K562 (cell line): ENCODE data around the gene PRRX1. TPM values are rescaled to one million over a fixed set of nuclear protein-coding genes. Genes with fewer than 3 reads are reported as not detected.

ENCODE experiments used
- ATAC-seq: fragments of 200-7000 bp; cut with Tn5 transposase; 3 replicates; pipeline ENCODE4 v1.9.1; 2020; ENCODE audit warnings: moderate library complexity
- BruUV-seq: library from RNA; stranded (reverse); fragments of 400-500 nt; replicated peaks from 2 replicates; lab custom pipeline; 2021; lab: Mats Ljungman, UMichigan
- CTCF ChIA-PET: fragments of 300-600 bp; formaldehyde crosslinking; extraction: SDS; loops from one replicate; lab custom pipeline; 2021; ENCODE audit warnings: low intra/inter-chr PET ratio; lab: Yijun Ruan, JAX
- POLR2A ChIA-PET: fragments of 300-600, 350-650 bp; sonication (Branson Sonifier 250); formaldehyde crosslinking; extraction: SDS; loops from one replicate; lab custom pipeline; 2021; ENCODE audit warnings: antibody characterized with exemption, inconsistent platforms; lab: Yijun Ruan, JAX
- DNase-seq, 4 experiments: peaks; one replicate each; pipeline versions ENCODE4 v3.0.0 to v3.0.0-alpha.2; 2011 to 2018; ENCODE audit warnings: low spot score in 3 of 4, mixed read lengths in 3 of 4; ENCODE audit errors: extremely low read depth in 1 of 4
- FAIRE-seq: peaks from 2 replicates; lab custom pipeline; 2011; peaks lifted over from hg19 to GRCh38; lab: Jason Lieb, UNC
- H2AFZ ChIP-seq: 2 replicates; pipeline ENCODE4 v1.6.0; 2011; ENCODE audit warnings: low read depth, low read length, control low read depth, inconsistent platforms
- H3K27ac ChIP-seq: fragments of 200-600 bp; 3 replicates; pipeline ENCODE4 v1.8.0; 2011; ENCODE audit warnings: low read depth, mild to moderate bottlenecking, control low read depth, inconsistent platforms, low read length, moderate library complexity, mixed read lengths; ENCODE audit errors: extremely low read depth
- H3K27me3 ChIP-seq, 2 experiments: fragments of 300-600 bp in 1 of 2; 2 replicates in 1 of 2; 3 replicates in 1 of 2; pipeline versions ENCODE4 v1.6.0 to v1.8.0; 2011; ENCODE audit warnings: inconsistent platforms in 2 of 2, low read length in 2 of 2, mild to moderate bottlenecking in 1 of 2, mixed read lengths in 1 of 2, moderate library complexity in 1 of 2; ENCODE audit not compliant: control insufficient read depth in 2 of 2, insufficient read depth in 2 of 2
- H3K36me3 ChIP-seq: fragments of 300-600 bp; 3 replicates; pipeline ENCODE4 v1.8.0; 2011; ENCODE audit warnings: mild to moderate bottlenecking, low read length, inconsistent platforms; ENCODE audit not compliant: control insufficient read depth, insufficient read depth
- H3K4me1 ChIP-seq, 2 experiments: fragments of 200-600 bp in 1 of 2; replicated peaks in 1 of 2; 2 replicates in 1 of 2; 3 replicates in 1 of 2; pipeline versions ENCODE4 v1.5.1 to v1.8.0; 2011; ENCODE audit warnings: inconsistent platforms in 2 of 2, low read length in 2 of 2, mild to moderate bottlenecking in 1 of 2, mixed read lengths in 1 of 2, moderate library complexity in 1 of 2; ENCODE audit not compliant: control insufficient read depth in 2 of 2, insufficient read depth in 2 of 2
- H3K4me2 ChIP-seq: 2 replicates; pipeline ENCODE4 v1.6.1; 2011; ENCODE audit warnings: low read length, control low read depth, inconsistent platforms, mixed read lengths; ENCODE audit not compliant: insufficient read depth
- H3K4me3 ChIP-seq: fragments of 200-600 bp; sonication (generic), shearing (Covaris generic); 2 replicates; pipeline ENCODE4 v1.5.1; 2016; ENCODE audit warnings: control low read depth, inconsistent platforms
- H3K79me2 ChIP-seq: fragments of 200-600 bp; 3 replicates; pipeline ENCODE4 v1.8.0; 2011; ENCODE audit warnings: low read length, inconsistent platforms; ENCODE audit not compliant: control insufficient read depth, insufficient read depth
- H3K9ac ChIP-seq, 2 experiments: 2 replicates each; pipeline versions ENCODE4 v1.6.0 to v1.6.1; 2011; ENCODE audit warnings: low read depth in 2 of 2, low read length in 2 of 2, control low read depth in 1 of 2, inconsistent platforms in 1 of 2, mild to moderate bottlenecking in 1 of 2, mixed read lengths in 1 of 2; ENCODE audit not compliant: insufficient read depth in 1 of 2
- H3K9me1 ChIP-seq: one replicate; pipeline ENCODE4 v1.6.0; 2011; ENCODE audit warnings: inconsistent platforms, mild to moderate bottlenecking, low read length, moderate library complexity; ENCODE audit not compliant: control insufficient read depth, insufficient read depth
- H3K9me3 ChIP-seq: replicated peaks from 2 replicates; pipeline ENCODE4 v1.5.1; 2011; ENCODE audit warnings: low read depth, low read length, inconsistent platforms; ENCODE audit not compliant: control insufficient read depth, insufficient read depth
- H4K20me1 ChIP-seq: replicated peaks from 2 replicates; pipeline ENCODE4 v1.6.1; 2011; ENCODE audit warnings: low read length, inconsistent platforms, mixed read lengths; ENCODE audit not compliant: control insufficient read depth, insufficient read depth
- COPS2 ChIP-seq: fragments of 450-650 bp; conservative IDR thresholded peaks from 2 replicates; pipeline ENCODE4 v1.6.1; 2016; ENCODE audit warnings: mild to moderate bottlenecking, moderate library complexity
- DMBX1 ChIP-seq: fragments of 250-450 bp; sonication (Bioruptor Pico); IDR thresholded peaks from 2 replicates; pipeline ENCODE4 v1.8.0; 2022; ENCODE audit warnings: inconsistent platforms, mild to moderate bottlenecking, moderate library complexity, borderline replicate concordance
- FOXK2 ChIP-seq, 2 experiments: fragments of 450-650 bp; IDR thresholded peaks in 1 of 2; conservative IDR thresholded peaks in 1 of 2; 2 replicates each; pipeline ENCODE4 v1.6.1; 2016; ENCODE audit warnings: low read depth in 2 of 2, mild to moderate bottlenecking in 1 of 2
- HMGN3 ChIP-seq: IDR thresholded peaks from 2 replicates; pipeline ENCODE4 v1.6.1; 2011; ENCODE audit warnings: borderline replicate concordance, low read depth, mild to moderate bottlenecking, mixed read lengths, low read length; ENCODE audit not compliant: insufficient read length; ENCODE audit errors: extremely low read depth
- HSF4 ChIP-seq: fragments of 250-450 bp; sonication (Bioruptor Pico); IDR thresholded peaks from 2 replicates; pipeline ENCODE4 v2.1.2; 2022; ENCODE audit warnings: mild to moderate bottlenecking, moderate library complexity, borderline replicate concordance
- OTX1 ChIP-seq: fragments of 450-650 bp; formaldehyde crosslinking; IDR thresholded peaks from 2 replicates; pipeline ENCODE4 v1.4.0; 2022; ENCODE audit warnings: mild to moderate bottlenecking
- PHB ChIP-seq: fragments of 250-450 bp; sonication (Bioruptor Pico); IDR thresholded peaks from 2 replicates; pipeline ENCODE4 v1.5.0; 2021
- SMARCA5 ChIP-seq: fragments of 450-650 bp; IDR thresholded peaks from 2 replicates; pipeline ENCODE4 v1.6.1; 2016
- SP2 ChIP-seq: IDR thresholded peaks from 2 replicates; pipeline ENCODE4 v1.6.1; 2011; ENCODE audit warnings: mild to moderate bottlenecking, low read depth, low read length, moderate library complexity; ENCODE audit not compliant: poor library complexity, severe bottlenecking; ENCODE audit errors: extremely low read depth
- TRIM28 ChIP-seq: fragments of 450-650 bp; IDR thresholded peaks from 2 replicates; pipeline ENCODE4 v1.6.1; 2017
- ZKSCAN1 ChIP-seq: fragments of 150-350 bp; IDR thresholded peaks from 2 replicates; pipeline ENCODE4 v1.6.1; 2016; ENCODE audit warnings: low read depth, low read length
- in situ Hi-C: fragments of 300-500 bp; cut with MboI; formaldehyde crosslinking; loops from 4 replicates; pipeline ENCODE4 v1.15.0; 2018; ENCODE audit warnings: inconsistent platforms, mixed read lengths
- intact Hi-C: fragments of 100-400 bp; cut with micrococcal nuclease; formaldehyde crosslinking; loops from 2 replicates; pipeline ENCODE4 v1.14.2; 2022
- polyA plus RNA-seq, 8 experiments: library from polyadenylated mRNA; depleted of rRNA in 4 of 8; stranded (reverse) in 5 of 8; unstranded in 3 of 8; fragments of >200 nt; fragmentation: Nextera tagmentation in 2 of 8; fragmentation: Illumina TruSeq in 1 of 8; extraction: Ambion mirVana in 2 of 8; extraction: Trizol in 1 of 8; gene quantifications; 2 replicates each; pipeline versions ENCODE4 v1.2.1 to v1.2.3, GENCODE V29; 2011 to 2014; ENCODE audit warnings: inconsistent platforms in 1 of 8, missing spikeins in 1 of 8
- total RNA-seq, 7 experiments: library from RNA; depleted of rRNA in 6 of 7; stranded (reverse); fragments of >200 nt in 6 of 7; fragmentation: Illumina TruSeq in 2 of 7; extraction: Trizol in 2 of 7; gene quantifications; 2 replicates each; pipeline versions ENCODE4 v1.2.1 to v1.2.3, GENCODE V29; 2011 to 2021; ENCODE audit warnings: low replicate concordance in 1 of 7
- TF ChIP-seq, protein P1 (sequence below): fragments of 250-450 bp; sonication (Bioruptor Pico); IDR thresholded peaks from 2 replicates; pipeline ENCODE4 v1.4.0; 2020; ENCODE audit warnings: mild to moderate bottlenecking, moderate library complexity
- TF ChIP-seq, protein P2 (sequence below): IDR thresholded peaks from 2 replicates; pipeline ENCODE4 v1.6.1; 2011; ENCODE audit warnings: borderline replicate concordance, low read depth, mild to moderate bottlenecking, moderate library complexity, low read length; ENCODE audit not compliant: insufficient read depth, poor library complexity, severe bottlenecking
- TF ChIP-seq, protein P3 (sequence below): fragments of 250-450 bp; sonication (Bioruptor Pico); IDR thresholded peaks from 2 replicates; pipeline ENCODE4 v1.5.1; 2021; ENCODE audit warnings: mild to moderate bottlenecking
- TF ChIP-seq, protein P4 (sequence below): fragments of 450-650 bp; IDR thresholded peaks from 2 replicates; pipeline ENCODE4 v1.6.1; 2016

The PRRX1 gene
- total and polyA plus RNA-seq, 9 of the 15 experiments (the other 6 are each of a cell fraction or from before 2014, with no cell fraction given) = not detected

DNA sequence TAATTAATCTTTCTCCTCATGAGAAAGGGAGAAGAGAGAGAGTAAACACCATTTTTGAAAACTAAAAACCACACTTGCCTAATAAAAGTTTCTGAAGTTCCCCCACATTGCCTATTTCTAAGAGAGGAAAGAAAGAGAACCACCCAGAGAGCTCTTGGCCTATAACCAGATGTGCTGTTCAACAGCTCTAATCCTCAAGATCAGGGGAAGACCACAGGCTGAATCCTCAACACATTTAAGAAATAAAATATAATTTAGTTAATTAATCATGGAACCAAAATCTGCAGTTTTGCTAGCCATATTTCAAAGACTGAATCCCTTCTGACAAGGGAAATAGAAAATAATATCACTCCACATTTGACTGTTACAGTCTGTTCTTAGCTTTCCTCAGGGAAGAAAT lies 11.9 kb downstream of the PRRX1 start (continued):
- no peak for TF ChIP-seq COPS2
- TF ChIP-seq OTX1 (CRISPR knock-in tag) = no peak
- TF ChIP-seq FOXK2 (conservative IDR thresholded peaks at IDR 0.05 in 1 of 2, IDR thresholded peaks at IDR 0.05 in 1 of 2; ENCODE audit: low read depth in 2 of 2) = no peak
- no peak for TF ChIP-seq SP2
- TF ChIP-seq, protein P1, sequence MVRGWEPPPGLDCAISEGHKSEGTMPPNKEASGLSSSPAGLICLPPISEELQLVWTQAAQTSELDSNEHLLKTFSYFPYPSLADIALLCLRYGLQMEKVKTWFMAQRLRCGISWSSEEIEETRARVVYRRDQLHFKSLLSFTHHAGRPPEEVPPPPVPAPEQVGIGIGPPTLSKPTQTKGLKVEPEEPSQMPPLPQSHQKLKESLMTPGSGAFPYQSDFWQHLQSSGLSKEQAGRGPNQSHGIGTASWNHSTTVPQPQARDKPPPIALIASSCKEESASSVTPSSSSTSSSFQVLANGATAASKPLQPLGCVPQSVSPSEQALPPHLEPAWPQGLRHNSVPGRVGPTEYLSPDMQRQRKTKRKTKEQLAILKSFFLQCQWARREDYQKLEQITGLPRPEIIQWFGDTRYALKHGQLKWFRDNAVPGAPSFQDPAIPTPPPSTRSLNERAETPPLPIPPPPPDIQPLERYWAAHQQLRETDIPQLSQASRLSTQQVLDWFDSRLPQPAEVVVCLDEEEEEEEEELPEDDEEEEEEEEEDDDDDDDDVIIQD (CRISPR knock-in tag) = no peak
- TF ChIP-seq SMARCA5 = no peak
- no peak for TF ChIP-seq DMBX1 (CRISPR knock-in tag)

DNA sequence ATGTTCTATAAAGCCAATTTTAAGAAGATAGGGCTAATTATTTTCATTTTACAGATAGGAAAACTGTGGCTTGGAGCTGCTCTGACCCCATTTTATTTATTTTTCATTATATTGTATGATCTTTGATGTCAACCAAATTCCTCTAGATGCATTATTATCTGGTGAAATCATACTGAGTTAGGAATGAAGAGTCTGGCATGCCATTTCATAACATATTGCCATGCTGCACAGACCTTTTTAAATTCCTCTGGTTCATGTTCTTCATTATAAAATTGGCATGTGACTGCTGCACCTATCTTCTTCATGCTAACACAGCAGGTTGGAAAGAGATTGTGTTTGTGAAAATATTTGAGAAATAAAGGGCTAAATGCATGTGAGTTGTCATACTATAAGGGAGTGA lies 12.7 kb downstream of the PRRX1 start:
- Histone ChIP-seq H2AFZ (no peak overlapping the region), H3K9me3 (no peaks in the 10 kb centered on the region), H3K4me3 (no peak overlapping the region), H4K20me1 (no peaks in the 10 kb centered on the region), H3K36me3 (no peaks in the 10 kb centered on the region), H3K27me3 (no peaks in the 10 kb centered on the region), H3K4me2 (no peak overlapping the region), H3K79me2 (no peaks in the 10 kb centered on the region), H3K9me1 (no peaks in the 10 kb centered on the region), H3K4me1 (no peaks in the 10 kb centered on the region), H3K27ac (no peak overlapping the region), H3K9ac (no peak overlapping the region)
- FAIRE-seq (no peak), ATAC-seq (no peak), DNase-seq (no peak)
- intact Hi-C loops = no loop called here
- ChIA-PET POLR2A (no interaction called here), CTCF (no interaction called here)
- in situ Hi-C loops = no loop called here
- BruUV-seq = no TSS peak
- TF ChIP-seq, protein P2, sequence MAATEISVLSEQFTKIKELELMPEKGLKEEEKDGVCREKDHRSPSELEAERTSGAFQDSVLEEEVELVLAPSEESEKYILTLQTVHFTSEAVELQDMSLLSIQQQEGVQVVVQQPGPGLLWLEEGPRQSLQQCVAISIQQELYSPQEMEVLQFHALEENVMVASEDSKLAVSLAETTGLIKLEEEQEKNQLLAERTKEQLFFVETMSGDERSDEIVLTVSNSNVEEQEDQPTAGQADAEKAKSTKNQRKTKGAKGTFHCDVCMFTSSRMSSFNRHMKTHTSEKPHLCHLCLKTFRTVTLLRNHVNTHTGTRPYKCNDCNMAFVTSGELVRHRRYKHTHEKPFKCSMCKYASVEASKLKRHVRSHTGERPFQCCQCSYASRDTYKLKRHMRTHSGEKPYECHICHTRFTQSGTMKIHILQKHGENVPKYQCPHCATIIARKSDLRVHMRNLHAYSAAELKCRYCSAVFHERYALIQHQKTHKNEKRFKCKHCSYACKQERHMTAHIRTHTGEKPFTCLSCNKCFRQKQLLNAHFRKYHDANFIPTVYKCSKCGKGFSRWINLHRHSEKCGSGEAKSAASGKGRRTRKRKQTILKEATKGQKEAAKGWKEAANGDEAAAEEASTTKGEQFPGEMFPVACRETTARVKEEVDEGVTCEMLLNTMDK = no peak
- no peak for TF ChIP-seq TRIM28
- TF ChIP-seq, protein P3, sequence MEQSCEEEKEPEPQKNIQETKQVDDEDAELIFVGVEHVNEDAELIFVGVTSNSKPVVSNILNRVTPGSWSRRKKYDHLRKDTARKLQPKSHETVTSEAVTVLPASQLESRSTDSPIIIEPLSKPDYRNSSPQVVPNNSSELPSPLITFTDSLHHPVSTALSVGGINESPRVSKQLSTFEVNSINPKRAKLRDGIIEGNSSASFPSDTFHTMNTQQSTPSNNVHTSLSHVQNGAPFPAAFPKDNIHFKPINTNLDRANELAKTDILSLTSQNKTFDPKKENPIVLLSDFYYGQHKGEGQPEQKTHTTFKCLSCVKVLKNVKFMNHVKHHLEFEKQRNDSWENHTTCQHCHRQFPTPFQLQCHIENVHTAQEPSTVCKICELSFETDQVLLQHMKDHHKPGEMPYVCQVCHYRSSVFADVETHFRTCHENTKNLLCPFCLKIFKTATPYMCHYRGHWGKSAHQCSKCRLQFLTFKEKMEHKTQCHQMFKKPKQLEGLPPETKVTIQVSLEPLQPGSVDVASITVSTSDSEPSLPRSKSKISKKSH (CRISPR knock-in tag) = no peak
- TF ChIP-seq HMGN3 = no peak
- TF ChIP-seq HSF4 (CRISPR knock-in tag) = no peak
- TF ChIP-seq ZKSCAN1 = no peak
- TF ChIP-seq, protein P4, sequence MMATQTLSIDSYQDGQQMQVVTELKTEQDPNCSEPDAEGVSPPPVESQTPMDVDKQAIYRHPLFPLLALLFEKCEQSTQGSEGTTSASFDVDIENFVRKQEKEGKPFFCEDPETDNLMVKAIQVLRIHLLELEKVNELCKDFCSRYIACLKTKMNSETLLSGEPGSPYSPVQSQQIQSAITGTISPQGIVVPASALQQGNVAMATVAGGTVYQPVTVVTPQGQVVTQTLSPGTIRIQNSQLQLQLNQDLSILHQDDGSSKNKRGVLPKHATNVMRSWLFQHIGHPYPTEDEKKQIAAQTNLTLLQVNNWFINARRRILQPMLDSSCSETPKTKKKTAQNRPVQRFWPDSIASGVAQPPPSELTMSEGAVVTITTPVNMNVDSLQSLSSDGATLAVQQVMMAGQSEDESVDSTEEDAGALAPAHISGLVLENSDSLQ = no peak
- no peak for TF ChIP-seq PHB (CRISPR knock-in tag)
